Gastrocnemius medialis (tissue), 4 donors: ENCODE results near the gene AFAP1L2. TPM values are rescaled to one million over a fixed set of nuclear protein-coding genes. Genes with fewer than 3 reads are reported as not detected.

Experiments used
- ATAC-seq, 2 donors: fragments of 150-250 bp; one replicate each; pipeline ENCODE4 v1.9.1; 2016
- DNase-seq, 2 donors: peaks; one replicate each; pipeline ENCODE4 v3.0.0-alpha.2; 2019
- H3K27ac ChIP-seq, 4 donors: fragments of 200-600 bp; sonication (generic); 1 replicate in 1 of 4; 2 replicates in 3 of 4; pipeline ENCODE4 v1.5.1; 2016 to 2018; ENCODE audit warnings: mild to moderate bottlenecking in 2 of 4, moderate library complexity in 1 of 4
- H3K27me3 ChIP-seq, 3 donors: fragments of 200-600 bp; sonication (generic) in 2 of 3; 1 replicate in 1 of 3; 2 replicates in 2 of 3; pipeline versions ENCODE4 v1.5.1 to v1.6.0; 2016 to 2019; ENCODE audit warnings: mild to moderate bottlenecking in 1 of 3, moderate library complexity in 1 of 3
- H3K36me3 ChIP-seq, 2 donors: fragments of 200-600 bp; sonication (generic) in 1 of 2; one replicate each; pipeline ENCODE4 v1.5.1; 2017 to 2018
- H3K4me1 ChIP-seq, 2 donors: fragments of 200-600 bp; sonication (generic) in 1 of 2; one replicate each; pipeline ENCODE4 v1.5.1; 2016 to 2017; ENCODE audit warnings: mild to moderate bottlenecking in 2 of 2
- H3K4me3 ChIP-seq, 4 donors: fragments of 200-600 bp; sonication (generic) in 3 of 4; 1 replicate in 1 of 4; 2 replicates in 3 of 4; pipeline ENCODE4 v1.5.1; 2016 to 2019; ENCODE audit warnings: mild to moderate bottlenecking in 2 of 4
- H3K9me3 ChIP-seq, 3 donors: fragments of 200-600 bp; sonication (generic) in 2 of 3; 1 replicate in 1 of 3; 2 replicates in 2 of 3; pipeline ENCODE4 v1.5.1; 2016 to 2019
- POLR2A ChIP-seq, 2 donors: fragments of 450-650 bp; IDR thresholded peaks; one replicate each; pipeline ENCODE4 v1.6.1; 2017; ENCODE audit warnings: antibody characterized with exemption in 2 of 2, mild to moderate bottlenecking in 2 of 2, moderate library complexity in 2 of 2
- in situ Hi-C, 4 donors: fragments of 200-750 bp; cut with MboI; loops; one replicate each; pipeline versions ENCODE4 v1.15.0 to v1.8.0; 2017; ENCODE audit warnings: low sequenced_read_pairs in 4 of 4
- intact Hi-C: fragments of 100-400 bp; cut with DNase I; formaldehyde crosslinking; loops from one replicate; pipeline ENCODE4 v1.15.1; 2023; ENCODE audit warnings: low total_unique reads
- total RNA-seq, 4 donors: library from RNA; depleted of rRNA; stranded (reverse); fragments of >200 nt; gene quantifications; one replicate each; pipeline versions ENCODE4 v1.1.0 to v1.2.3, GENCODE V29; 2016
- TF ChIP-seq, protein P1 (sequence below), 5 experiments: fragments of 450-650 bp in 3 of 5; fragments of 200-600 bp in 2 of 5; sonication (generic) in 2 of 5; IDR thresholded peaks in 4 of 5; conservative IDR thresholded peaks in 1 of 5; 1 replicate in 4 of 5; 2 replicates in 1 of 5; pipeline ENCODE4 v1.5.1; 2016 to 2019; ENCODE audit warnings: antibody characterized with exemption in 5 of 5, mild to moderate bottlenecking in 3 of 5, moderate library complexity in 3 of 5

Gene AFAP1L2
- total RNA-seq, 4 donors from 2014 or later: 1.3 to 3.5 (median 2.1) TPM

DNA sequence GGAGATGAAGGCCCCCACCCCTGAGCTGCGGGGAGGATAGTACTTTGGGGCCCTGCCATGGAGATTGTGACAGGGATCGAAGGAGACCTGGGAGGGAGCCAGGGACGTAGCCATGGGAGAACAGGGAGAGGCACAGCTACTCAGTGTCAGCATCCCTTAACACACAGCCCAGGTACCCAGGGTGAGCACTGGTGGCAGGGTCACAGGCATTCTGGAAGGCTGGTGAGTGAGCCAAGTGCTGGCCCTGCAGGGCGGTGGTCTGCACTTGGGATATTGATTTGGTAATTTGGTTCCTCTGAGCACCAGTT, 125.5 kb downstream of the AFAP1L2 start:
- ATAC-seq (no peak), DNase-seq (no peak)
- Histone ChIP-seq H3K4me3 (no peak overlapping the region), H3K27ac (no peak overlapping the region), H3K36me3 (no peaks in the 10 kb centered on the region), H3K4me1 (no peaks in the 10 kb centered on the region), H3K9me3 (no peaks in the 10 kb centered on the region), H3K27me3 (no peaks in the 10 kb centered on the region)
- intact Hi-C loops: no loop called here
- in situ Hi-C loops: no loop called here
- TF ChIP-seq POLR2A (IDR thresholded peaks at IDR 0.05): no peak
- TF ChIP-seq, protein P1, sequence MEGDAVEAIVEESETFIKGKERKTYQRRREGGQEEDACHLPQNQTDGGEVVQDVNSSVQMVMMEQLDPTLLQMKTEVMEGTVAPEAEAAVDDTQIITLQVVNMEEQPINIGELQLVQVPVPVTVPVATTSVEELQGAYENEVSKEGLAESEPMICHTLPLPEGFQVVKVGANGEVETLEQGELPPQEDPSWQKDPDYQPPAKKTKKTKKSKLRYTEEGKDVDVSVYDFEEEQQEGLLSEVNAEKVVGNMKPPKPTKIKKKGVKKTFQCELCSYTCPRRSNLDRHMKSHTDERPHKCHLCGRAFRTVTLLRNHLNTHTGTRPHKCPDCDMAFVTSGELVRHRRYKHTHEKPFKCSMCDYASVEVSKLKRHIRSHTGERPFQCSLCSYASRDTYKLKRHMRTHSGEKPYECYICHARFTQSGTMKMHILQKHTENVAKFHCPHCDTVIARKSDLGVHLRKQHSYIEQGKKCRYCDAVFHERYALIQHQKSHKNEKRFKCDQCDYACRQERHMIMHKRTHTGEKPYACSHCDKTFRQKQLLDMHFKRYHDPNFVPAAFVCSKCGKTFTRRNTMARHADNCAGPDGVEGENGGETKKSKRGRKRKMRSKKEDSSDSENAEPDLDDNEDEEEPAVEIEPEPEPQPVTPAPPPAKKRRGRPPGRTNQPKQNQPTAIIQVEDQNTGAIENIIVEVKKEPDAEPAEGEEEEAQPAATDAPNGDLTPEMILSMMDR (IDR thresholded peaks at IDR 0.05 in 4 of 5, conservative IDR thresholded peaks at IDR 0.05 in 1 of 5): no peak

- Histone ChIP-seq H3K4me1 (no peaks in the 10 kb centered on the region), H3K9me3 (no peaks in the 10 kb centered on the region), H3K27ac (no peak overlapping the region), H3K27me3 (no peaks in the 10 kb centered on the region), H3K4me3 (no peak overlapping the region), H3K36me3 (no peaks in the 10 kb centered on the region)
- DNase-seq (no peak), ATAC-seq (no peak)
- in situ Hi-C loops: no loop called here
- TF ChIP-seq, protein P1 (IDR thresholded peaks at IDR 0.05 in 4 of 5, conservative IDR thresholded peaks at IDR 0.05 in 1 of 5): no peak
- no peak for TF ChIP-seq POLR2A (IDR thresholded peaks at IDR 0.05)
- intact Hi-C loops: no loop called here
Observed at GRCh38 chr10:114278140-114278883, 126.0 kb downstream of the AFAP1L2 start.

GRCh38 chr10:114276671-114277070, 127.6 kb downstream of the AFAP1L2 start:
- in situ Hi-C loops (no loop called here), intact Hi-C loops (no loop called here)
- ATAC-seq: no peak
- H3K36me3 ChIP-seq: no peaks in the 10 kb centered on the region
- H3K4me3 ChIP-seq: no peak overlapping the region
- H3K9me3 ChIP-seq: no peaks in the 10 kb centered on the region
- H3K27me3 ChIP-seq: no peaks in the 10 kb centered on the region
- H3K4me1 ChIP-seq: peaks cover 0 to under 1% of the 10 kb centered on the region in 2 donors
- no peak for DNase-seq
- no peak overlapping the region for H3K27ac ChIP-seq
- TF ChIP-seq, protein P1 (IDR thresholded peaks at IDR 0.05 in 4 of 5, conservative IDR thresholded peaks at IDR 0.05 in 1 of 5): no peak
- no peak for TF ChIP-seq POLR2A (IDR thresholded peaks at IDR 0.05)

- H3K27me3 ChIP-seq: no peaks in the 10 kb centered on the region
- no peak overlapping the region for H3K27ac ChIP-seq
- no peaks in the 10 kb centered on the region for H3K9me3 ChIP-seq
- H3K4me3 ChIP-seq: no peak overlapping the region
- H3K4me1 ChIP-seq: peaks cover 6% of the 10 kb centered on the region in 2 donors
- ATAC-seq (no peak), DNase-seq (no peak)
- in situ Hi-C loops (no loop called here), intact Hi-C loops (no loop called here)
- TF ChIP-seq POLR2A (IDR thresholded peaks at IDR 0.05): no peak
- TF ChIP-seq, protein P1 (IDR thresholded peaks at IDR 0.05 in 4 of 5, conservative IDR thresholded peaks at IDR 0.05 in 1 of 5): no peak
- no peaks in the 10 kb centered on the region for H3K36me3 ChIP-seq
Observed at GRCh38 chr10:114276066-114276465, 128.2 kb downstream of the AFAP1L2 start.
